ENCODE results near the gene ASCC1.

- TF ChIP-seq POLR2A (IDR thresholded peaks at IDR 0.05; ENCODE audit: low read depth), result no peak
- no peak for TF ChIP-seq POLR2AphosphoS5 (IDR thresholded peaks at IDR 0.05)
- no peak for TF ChIP-seq CTCF (IDR thresholded peaks at IDR 0.05)
Measured at GRCh38 chr10:72123616-72124015, 92.5 kb downstream of the ASCC1 start.

Data from esophagus muscularis mucosa (tissue), 3 donors.